Spleen (tissue), 11 donors: ENCODE results near the gene ZNF611. TPM values are rescaled to one million over a fixed set of nuclear protein-coding genes. Genes with fewer than 3 reads are reported as not detected.
"Not testable (repeated sequence)": the region's sequence is repeated elsewhere in the genome, so short reads cannot be mapped to it uniquely, and the experiment has no call there.

ENCODE experiments used
- DNase-seq: peaks from one replicate; pipeline ENCODE4 v3.0.0-alpha.2; 2020
- H3K27ac ChIP-seq, 8 donors: fragments of 200-600 bp; sonication (generic) in 7 of 8; 1 replicate in 4 of 8; 2 replicates in 4 of 8; pipeline versions ENCODE4 v1.5.0 to v1.8.0; 2016 to 2021; ENCODE audit warnings: inconsistent platforms in 4 of 8, mild to moderate bottlenecking in 4 of 8, moderate library complexity in 1 of 8
- H3K27me3 ChIP-seq, 7 donors: fragments of 200-600 bp; sonication (generic) in 6 of 7; replicated peaks in 1 of 7; 1 replicate in 4 of 7; 2 replicates in 3 of 7; pipeline versions ENCODE4 v1.5.0 to v1.8.0; 2016 to 2021; ENCODE audit warnings: inconsistent platforms in 3 of 7, mild to moderate bottlenecking in 1 of 7
- H3K36me3 ChIP-seq, 6 donors: fragments of 200-600 bp; sonication (generic) in 5 of 6; 1 replicate in 4 of 6; 2 replicates in 2 of 6; pipeline versions ENCODE4 v1.5.0 to v1.8.0; 2016 to 2021; ENCODE audit warnings: inconsistent platforms in 2 of 6
- H3K4me1 ChIP-seq, 6 donors: fragments of 200-600 bp; sonication (generic) in 5 of 6; 1 replicate in 3 of 6; 2 replicates in 3 of 6; pipeline versions ENCODE4 v1.5.0 to v1.8.0; 2016 to 2021; ENCODE audit warnings: inconsistent platforms in 3 of 6
- H3K4me3 ChIP-seq, 8 donors: fragments of 200-600 bp; sonication (generic) in 7 of 8; 1 replicate in 4 of 8; 2 replicates in 4 of 8; pipeline versions ENCODE4 v1.5.0 to v1.8.0; 2016 to 2021; ENCODE audit warnings: inconsistent platforms in 4 of 8, mild to moderate bottlenecking in 4 of 8, moderate library complexity in 2 of 8
- H3K9me3 ChIP-seq, 8 donors: fragments of 200-600 bp; sonication (generic) in 7 of 8; 1 replicate in 4 of 8; 2 replicates in 4 of 8; pipeline versions ENCODE4 v1.5.0 to v1.8.0; 2016 to 2021; ENCODE audit warnings: inconsistent platforms in 4 of 8
- CTCF ChIP-seq, 11 experiments: fragments of 200-600 bp in 7 of 11; fragments of 450-650 bp in 4 of 11; sonication (generic) in 4 of 11; IDR thresholded peaks in 8 of 11; conservative IDR thresholded peaks in 3 of 11; 1 replicate in 7 of 11; 2 replicates in 4 of 11; pipeline versions ENCODE4 v1.4.0 to v1.8.0; 2016 to 2021; ENCODE audit warnings: antibody characterized with exemption in 11 of 11, inconsistent platforms in 4 of 11, mild to moderate bottlenecking in 1 of 11
- POLR2A ChIP-seq, 3 donors: fragments of 450-650 bp; IDR thresholded peaks; one replicate each; pipeline ENCODE4 v1.5.1; 2017; ENCODE audit warnings: antibody characterized with exemption in 3 of 3, mild to moderate bottlenecking in 1 of 3
- POLR2AphosphoS5 ChIP-seq, 3 donors: sonication (generic); formaldehyde crosslinking; IDR thresholded peaks; one replicate each; pipeline ENCODE4 v1.5.1; 2017; ENCODE audit warnings: antibody characterized with exemption in 3 of 3
- WGBS, 5 donors: extraction: QIAGEN DNeasy Blood & Tissue Kit in 3 of 5; methylation state at CpG; one replicate each; pipeline versions ENCODE4 v1.1.5 to v1.1.7; 2013 to 2018; 5-methylcytosine and 5-hydroxymethylcytosine counted together
- intact Hi-C: fragments of 100-400 bp; cut with DNase I; formaldehyde crosslinking; loops from one replicate; pipeline ENCODE4 v1.15.0; 2023; ENCODE audit warnings: low total_unique reads
- polyA plus RNA-seq, 3 donors: library from polyadenylated mRNA; stranded (reverse); fragments of 200-250 nt; gene quantifications; one replicate each; pipeline ENCODE4 v1.2.1, GENCODE V29; 2013
- total RNA-seq, 7 donors: library from RNA; depleted of rRNA in 3 of 7; stranded (reverse); fragments of >200 nt in 3 of 7; fragmentation: NEBNext Ultra II Directional in 4 of 7; extraction: Animal tissue kit (Norgen Biotek cat#: 25700) in 4 of 7; gene quantifications; one replicate each; pipeline versions ENCODE4 v1.1.0 to v1.2.1, GENCODE V29; 2016 to 2021
- donor health status: healthy with polysubstance abuse.
- donor health status: DM: no; HTN: no; CAD: no; lungs with moderate emphysema.
- donor health status: DM: no; HTN: no; CAD: no.
- donor health status: Bipolar disorder and iron deficiency.
- donor health status: healthy.
- donor health status: DM: no; HTN: no; CAD: no.
- donor health status: DM: yes; HTN: yes; CAD: no.

ZNF611 gene
- total and polyA plus RNA-seq, 10 donors = 2.6 to 32.5 (median 24.0) TPM

- no peaks in the 10 kb centered on the region for H3K9me3 ChIP-seq
- no peaks in the 10 kb centered on the region for H3K27me3 ChIP-seq
- H3K27ac ChIP-seq = no peak overlapping the region
- TF ChIP-seq POLR2AphosphoS5 (IDR thresholded peaks at IDR 0.05) (no peak), POLR2A (IDR thresholded peaks at IDR 0.05) (no peak)
- peaks cover 0 to 23% (median 0%) of the 10 kb centered on the region in 6 donors for H3K36me3 ChIP-seq
- intact Hi-C loops = no loop called here
- no peak for DNase-seq
- H3K4me1 ChIP-seq = peaks cover 0 to 39% (median 17%) of the 10 kb centered on the region in 6 donors
- WGBS, 5 donors = 62 to 85% (median 68%) methylated on average over 1 of the region's 1 CpG
- no peak overlapping the region for H3K4me3 ChIP-seq
These were observed 49.0 kb downstream of the ZNF611 start for GRCh38 chr19:52685811-52686210.

GRCh38 chr19:52681216-52681615, 53.6 kb downstream of the ZNF611 start:
- DNase-seq, H3K4me1 ChIP-seq, H3K9me3 ChIP-seq, H3K27me3 ChIP-seq, H3K4me3 ChIP-seq, H3K27ac ChIP-seq, intact Hi-C loops: not testable (repeated sequence)
- H3K36me3 ChIP-seq = peaks cover 0 to 41% (median 0%) of the 10 kb centered on the region in 6 donors
- 21 to 80% (median 67%) methylated on average over 1 of the region's 1 CpG for WGBS, 5 donors

GRCh38 chr19:52679598-52679997, 55.2 kb downstream of the ZNF611 start:
- Histone ChIP-seq H3K27ac (no peak overlapping the region), H3K27me3 (no peaks in the 10 kb centered on the region), H3K4me3 (no peak overlapping the region), H3K9me3 (peaks cover 0 to 12% (median 2%) of the 10 kb centered on the region in 8 donors), H3K4me1 (no peaks in the 10 kb centered on the region), H3K36me3 (peaks cover 0 to 30% (median 0%) of the 10 kb centered on the region in 6 donors)
- 93 to 98% (median 95%) methylated on average over 5 of the region's 5 CpGs for WGBS, 5 donors
- intact Hi-C loops = no loop called here
- TF ChIP-seq CTCF (IDR thresholded peaks at IDR 0.05 in 8 of 11, conservative IDR thresholded peaks at IDR 0.05 in 3 of 11) (no peak), POLR2AphosphoS5 (IDR thresholded peaks at IDR 0.05) (no peak), POLR2A (IDR thresholded peaks at IDR 0.05) (no peak)
- no peak for DNase-seq

GRCh38 chr19:52675239-52675638, 59.6 kb downstream of the ZNF611 start:
- intact Hi-C loops, H3K27me3 ChIP-seq, H3K4me1 ChIP-seq, DNase-seq, H3K4me3 ChIP-seq: not testable (repeated sequence)
- 76 to 93% (median 84%) methylated on average over 6 of the region's 6 CpGs for WGBS, 5 donors
- Histone ChIP-seq H3K27ac (peak overlapping the region in 3 of 8 donors; percentile 4 to 26 (median 19)), H3K36me3 (peaks cover 0 to 29% (median 0%) of the 10 kb centered on the region in 6 donors), H3K9me3 (peaks cover 0 to 12% (median 2%) of the 10 kb centered on the region in 8 donors)

- 88 to 97% (median 95%) methylated on average over 4 of the region's 4 CpGs for WGBS, 5 donors
- H3K36me3 ChIP-seq = peaks cover 0 to 23% (median 0%) of the 10 kb centered on the region in 6 donors
- H3K27me3 ChIP-seq = no peaks in the 10 kb centered on the region
- peaks cover 0 to 12% (median 2%) of the 10 kb centered on the region in 8 donors for H3K9me3 ChIP-seq
- intact Hi-C loops = no loop called here
- no peak overlapping the region for H3K27ac ChIP-seq
- TF ChIP-seq POLR2AphosphoS5 (IDR thresholded peaks at IDR 0.05) (no peak), CTCF (IDR thresholded peaks at IDR 0.05 in 8 of 11, conservative IDR thresholded peaks at IDR 0.05 in 3 of 11) (no peak), POLR2A (IDR thresholded peaks at IDR 0.05) (no peak)
- peaks cover 0 to 2% (median 0%) of the 10 kb centered on the region in 6 donors for H3K4me1 ChIP-seq
- no peak overlapping the region for H3K4me3 ChIP-seq
- DNase-seq = no peak
These were observed 61.8 kb downstream of the ZNF611 start for GRCh38 chr19:52673014-52673413.

GRCh38 chr19:52670046-52670445, 64.8 kb downstream of the ZNF611 start:
- Histone ChIP-seq H3K9me3 (peaks cover 0 to 12% (median 0%) of the 10 kb centered on the region in 8 donors), H3K36me3 (peaks cover 0 to 25% (median 0%) of the 10 kb centered on the region in 6 donors), H3K27me3 (no peaks in the 10 kb centered on the region), H3K27ac (no peak overlapping the region), H3K4me3 (no peak overlapping the region), H3K4me1 (peaks cover 0 to 2% (median 0%) of the 10 kb centered on the region in 6 donors)
- no peak for DNase-seq
- WGBS, 5 donors = 90 to 97% (median 92%) methylated on average over 4 of the region's 4 CpGs
- intact Hi-C loops = no loop called here
- TF ChIP-seq POLR2AphosphoS5 (IDR thresholded peaks at IDR 0.05) (no peak), CTCF (IDR thresholded peaks at IDR 0.05 in 8 of 11, conservative IDR thresholded peaks at IDR 0.05 in 3 of 11) (peak in 1 of 11 experiments; percentile 4), POLR2A (IDR thresholded peaks at IDR 0.05) (no peak)
